HG03571 (cell line): Measurements from ENCODE around the gene IGFN1.

Experiments
- ATAC-seq: cut with Tn5 transposase; IDR thresholded peaks from one replicate; pipeline ENCODE4 v1.9.1; 2021; ENCODE audit not compliant: unreplicated experiment

Gene IGFN1

GRCh38 chr1:201190624-201191051 is at the start of gene IGFN1:
TSS of gene IGFN1 (plus strand) at chr1:201190824. CDS start at chr1:201193294, 2,470 bp downstream.
- ATAC-seq, result no peak

- no peak for ATAC-seq
These were observed 49.7 kb upstream of the IGFN1 start for GRCh38 chr1:201140941-201141260.

- ATAC-seq, result no peak
These were observed 49.2 kb upstream of the IGFN1 start for GRCh38 chr1:201141418-201141817.

- no peak for ATAC-seq
These were observed 48.4 kb upstream of the IGFN1 start for GRCh38 chr1:201142011-201142848.

- ATAC-seq, result no peak
These were observed 47.5 kb upstream of the IGFN1 start for GRCh38 chr1:201142849-201143725.

GRCh38 chr1:201143726-201144635 is 46.6 kb upstream of the IGFN1 start:
- no peak for ATAC-seq

GRCh38 chr1:201144701-201145100 is 45.9 kb upstream of the IGFN1 start:
- no peak for ATAC-seq

GRCh38 chr1:201145132-201145531 is 45.5 kb upstream of the IGFN1 start:
- ATAC-seq, result no peak

GRCh38 chr1:201145816-201146215 is 44.8 kb upstream of the IGFN1 start:
- no peak for ATAC-seq

- no peak for ATAC-seq
These were observed 43.8 kb upstream of the IGFN1 start for GRCh38 chr1:201146626-201147390.

- ATAC-seq, result no peak
These were observed 43.1 kb upstream of the IGFN1 start for GRCh38 chr1:201147396-201148015.

- no peak for ATAC-seq
These were observed 41.2 kb upstream of the IGFN1 start for GRCh38 chr1:201149400-201149799.

GRCh38 chr1:201153474-201154388 is 36.9 kb upstream of the IGFN1 start:
- peak; percentile 61 for ATAC-seq

- peak; percentile 97 for ATAC-seq
These were observed 36.0 kb upstream of the IGFN1 start, which contains the start of gene TMEM9 for GRCh38 chr1:201154389-201155165. TSS of gene TMEM9 (minus strand) at chr1:201154474. CDS start at chr1:201153923, 551 bp downstream.

- no peak for ATAC-seq
These were observed 35.3 kb upstream of the IGFN1 start for GRCh38 chr1:201155354-201155753.

- ATAC-seq, result no peak
These were observed 34.3 kb upstream of the IGFN1 start for GRCh38 chr1:201156346-201156745.

GRCh38 chr1:201156819-201157218 is 33.8 kb upstream of the IGFN1 start:
- no peak for ATAC-seq

- ATAC-seq, result no peak
These were observed 32.7 kb upstream of the IGFN1 start for GRCh38 chr1:201157949-201158348.
